ENCODE measurements around the gene PFKFB3.
"Not testable (repeated sequence)": the region's sequence is repeated elsewhere in the genome, so short reads cannot be mapped to it uniquely, and the experiment has no call there.

The PFKFB3 gene

GRCh38 chr10:6274040-6274439 lies 71.3 kb downstream of the PFKFB3 start:
- Histone ChIP-seq H3K4me3 (ENCODE audit: low read depth, low read length) (no peak overlapping the region), H3K27ac (ENCODE audit: low read depth, low read length) (0 out of 2 replicates have a peak overlapping the region, but pooled peaks have one; percentile 70), H3K79me2 (ENCODE audit: control insufficient read depth, insufficient read depth, low read length, unreplicated experiment) (no peaks in the 10 kb centered on the region), H3K4me1 (ENCODE audit: control insufficient read depth, insufficient read depth, low read length, unreplicated experiment) (peaks cover 19% of the 10 kb centered on the region), H3K27me3 (ENCODE audit: insufficient read depth, low read length) (no peaks in the 10 kb centered on the region), H3K36me3 (ENCODE audit: insufficient read depth, low read length) (no peaks in the 10 kb centered on the region), H2AFZ (ENCODE audit: low read length, unreplicated experiment) (no peak overlapping the region)

- H3K79me2 ChIP-seq (ENCODE audit: control insufficient read depth, insufficient read depth, low read length, unreplicated experiment) = no peaks in the 10 kb centered on the region
- peak overlapping the region; percentile 70 for H3K27ac ChIP-seq (ENCODE audit: low read depth, low read length)
- no peaks in the 10 kb centered on the region for H3K27me3 ChIP-seq (ENCODE audit: insufficient read depth, low read length)
- peaks cover 24% of the 10 kb centered on the region for H3K4me1 ChIP-seq (ENCODE audit: control insufficient read depth, insufficient read depth, low read length, unreplicated experiment)
- H3K36me3 ChIP-seq (ENCODE audit: insufficient read depth, low read length) = no peaks in the 10 kb centered on the region
- H2AFZ ChIP-seq (ENCODE audit: low read length, unreplicated experiment) = no peak overlapping the region
- H3K4me3 ChIP-seq (ENCODE audit: low read depth, low read length) = no peak overlapping the region
Measured at GRCh38 chr10:6274484-6274883, 71.8 kb downstream of the PFKFB3 start.

GRCh38 chr10:6275022-6275997 lies 72.6 kb downstream of the PFKFB3 start:
- Histone ChIP-seq H3K36me3 (ENCODE audit: insufficient read depth, low read length) (no peaks in the 10 kb centered on the region), H3K4me3 (ENCODE audit: low read depth, low read length) (peak overlapping the region; percentile 34), H3K27ac (ENCODE audit: low read depth, low read length) (peak overlapping the region; percentile 70), H3K27me3 (ENCODE audit: insufficient read depth, low read length) (no peaks in the 10 kb centered on the region), H3K79me2 (ENCODE audit: control insufficient read depth, insufficient read depth, low read length, unreplicated experiment) (no peaks in the 10 kb centered on the region), H3K4me1 (ENCODE audit: control insufficient read depth, insufficient read depth, low read length, unreplicated experiment) (peaks cover 30% of the 10 kb centered on the region), H2AFZ (ENCODE audit: low read length, unreplicated experiment) (peak overlapping the region; percentile 74)

GRCh38 chr10:6276356-6276755 lies 73.6 kb downstream of the PFKFB3 start:
- H3K36me3 ChIP-seq (ENCODE audit: insufficient read depth, low read length) = no peaks in the 10 kb centered on the region
- H3K79me2 ChIP-seq (ENCODE audit: control insufficient read depth, insufficient read depth, low read length, unreplicated experiment) = no peaks in the 10 kb centered on the region
- no peaks in the 10 kb centered on the region for H3K27me3 ChIP-seq (ENCODE audit: insufficient read depth, low read length)
- no peak overlapping the region for H2AFZ ChIP-seq (ENCODE audit: low read length, unreplicated experiment)
- H3K4me3 ChIP-seq (ENCODE audit: low read depth, low read length) = no peak overlapping the region
- H3K27ac ChIP-seq (ENCODE audit: low read depth, low read length) = no peak overlapping the region
- H3K4me1 ChIP-seq (ENCODE audit: control insufficient read depth, insufficient read depth, low read length, unreplicated experiment) = peaks cover 30% of the 10 kb centered on the region

- H3K4me1 ChIP-seq (ENCODE audit: control insufficient read depth, insufficient read depth, low read length, unreplicated experiment) = peaks cover 30% of the 10 kb centered on the region
- H3K27ac ChIP-seq (ENCODE audit: low read depth, low read length) = no peak overlapping the region
- H3K79me2 ChIP-seq (ENCODE audit: control insufficient read depth, insufficient read depth, low read length, unreplicated experiment) = no peaks in the 10 kb centered on the region
- no peak overlapping the region for H2AFZ ChIP-seq (ENCODE audit: low read length, unreplicated experiment)
- H3K4me3 ChIP-seq (ENCODE audit: low read depth, low read length) = no peak overlapping the region
- H3K36me3 ChIP-seq (ENCODE audit: insufficient read depth, low read length) = no peaks in the 10 kb centered on the region
- no peaks in the 10 kb centered on the region for H3K27me3 ChIP-seq (ENCODE audit: insufficient read depth, low read length)
Measured at GRCh38 chr10:6278519-6279120, 75.9 kb downstream of the PFKFB3 start.

GRCh38 chr10:6279540-6280267 lies 77.0 kb downstream of the PFKFB3 start:
- Histone ChIP-seq H3K4me1 (ENCODE audit: control insufficient read depth, insufficient read depth, low read length, unreplicated experiment) (peaks cover 26% of the 10 kb centered on the region), H3K27me3 (ENCODE audit: insufficient read depth, low read length) (no peaks in the 10 kb centered on the region), H3K4me3 (ENCODE audit: low read depth, low read length) (no peak overlapping the region), H3K36me3 (ENCODE audit: insufficient read depth, low read length) (no peaks in the 10 kb centered on the region), H3K79me2 (ENCODE audit: control insufficient read depth, insufficient read depth, low read length, unreplicated experiment) (no peaks in the 10 kb centered on the region), H3K27ac (ENCODE audit: low read depth, low read length) (no peak overlapping the region), H2AFZ (ENCODE audit: low read length, unreplicated experiment) (peak overlapping the region; percentile 6)

GRCh38 chr10:6280291-6280690 lies 77.6 kb downstream of the PFKFB3 start:
- no peaks in the 10 kb centered on the region for H3K79me2 ChIP-seq (ENCODE audit: control insufficient read depth, insufficient read depth, low read length, unreplicated experiment)
- H3K4me1 ChIP-seq (ENCODE audit: control insufficient read depth, insufficient read depth, low read length, unreplicated experiment) = peaks cover 20% of the 10 kb centered on the region
- H3K27me3 ChIP-seq (ENCODE audit: insufficient read depth, low read length) = no peaks in the 10 kb centered on the region
- H3K27ac ChIP-seq (ENCODE audit: low read depth, low read length) = no peak overlapping the region
- H2AFZ ChIP-seq (ENCODE audit: low read length, unreplicated experiment) = no peak overlapping the region
- H3K4me3 ChIP-seq (ENCODE audit: low read depth, low read length) = no peak overlapping the region
- no peaks in the 10 kb centered on the region for H3K36me3 ChIP-seq (ENCODE audit: insufficient read depth, low read length)

GRCh38 chr10:6282454-6282958 lies 79.8 kb downstream of the PFKFB3 start:
- Histone ChIP-seq H3K27ac (ENCODE audit: low read depth, low read length) (no peak overlapping the region), H3K36me3 (ENCODE audit: insufficient read depth, low read length) (no peaks in the 10 kb centered on the region), H2AFZ (ENCODE audit: low read length, unreplicated experiment) (no peak overlapping the region), H3K27me3 (ENCODE audit: insufficient read depth, low read length) (no peaks in the 10 kb centered on the region), H3K4me1 (ENCODE audit: control insufficient read depth, insufficient read depth, low read length, unreplicated experiment) (peaks cover 11% of the 10 kb centered on the region), H3K4me3 (ENCODE audit: low read depth, low read length) (no peak overlapping the region), H3K79me2 (ENCODE audit: control insufficient read depth, insufficient read depth, low read length, unreplicated experiment) (no peaks in the 10 kb centered on the region)

- H3K27ac ChIP-seq (ENCODE audit: low read depth, low read length) = no peak overlapping the region
- no peaks in the 10 kb centered on the region for H3K79me2 ChIP-seq (ENCODE audit: control insufficient read depth, insufficient read depth, low read length, unreplicated experiment)
- peaks cover 11% of the 10 kb centered on the region for H3K4me1 ChIP-seq (ENCODE audit: control insufficient read depth, insufficient read depth, low read length, unreplicated experiment)
- no peak overlapping the region for H3K4me3 ChIP-seq (ENCODE audit: low read depth, low read length)
- no peak overlapping the region for H2AFZ ChIP-seq (ENCODE audit: low read length, unreplicated experiment)
- no peaks in the 10 kb centered on the region for H3K36me3 ChIP-seq (ENCODE audit: insufficient read depth, low read length)
- H3K27me3 ChIP-seq (ENCODE audit: insufficient read depth, low read length) = no peaks in the 10 kb centered on the region
Measured at GRCh38 chr10:6283655-6284054, 80.9 kb downstream of the PFKFB3 start.

GRCh38 chr10:6290621-6291020 lies 87.9 kb downstream of the PFKFB3 start:
- not testable (repeated sequence) for H3K27me3 ChIP-seq (ENCODE audit: insufficient read depth, low read length); H2AFZ ChIP-seq (ENCODE audit: low read length, unreplicated experiment); H3K27ac ChIP-seq (ENCODE audit: low read depth, low read length); H3K36me3 ChIP-seq (ENCODE audit: insufficient read depth, low read length); H3K4me3 ChIP-seq (ENCODE audit: low read depth, low read length); H3K4me1 ChIP-seq (ENCODE audit: control insufficient read depth, insufficient read depth, low read length, unreplicated experiment); H3K79me2 ChIP-seq (ENCODE audit: control insufficient read depth, insufficient read depth, low read length, unreplicated experiment)
